Psoas muscle (tissue), 8 donors: Measurements from ENCODE around the gene CDHR2. TPM values are rescaled to one million over a fixed set of nuclear protein-coding genes. Genes with fewer than 3 reads are reported as not detected.

Experiments used
- ATAC-seq, 4 donors: fragments of 200-7000 bp; cut with Tn5 transposase; one replicate each; pipeline ENCODE4 v1.9.1; 2020; ENCODE audit warnings: moderate library complexity in 3 of 4, mild to moderate bottlenecking in 2 of 4
- DNase-seq, 2 donors: peaks; one replicate each; pipeline ENCODE4 v3.0.0-alpha.2; 2020
- H3K27ac ChIP-seq: fragments of 200-600 bp; one replicate; pipeline ENCODE4 v1.8.0; 2022
- H3K27me3 ChIP-seq, 3 donors: fragments of 200-600 bp in 1 of 3; one replicate each; pipeline versions ENCODE4 v1.6.1 to v1.8.0; 2013 to 2022; ENCODE audit warnings: low read length in 2 of 3, mild to moderate bottlenecking in 2 of 3, moderate library complexity in 1 of 3; ENCODE audit not compliant: insufficient read depth in 3 of 3
- H3K36me3 ChIP-seq, 2 donors: fragments of 200-600 bp in 1 of 2; one replicate each; pipeline versions ENCODE4 v1.6.1 to v1.8.0; 2013 to 2022; ENCODE audit warnings: low read depth in 1 of 2, mild to moderate bottlenecking in 1 of 2, moderate library complexity in 1 of 2; ENCODE audit not compliant: insufficient read depth in 1 of 2
- H3K4me1 ChIP-seq: fragments of 200-600 bp; one replicate; pipeline ENCODE4 v1.8.0; 2022
- H3K4me3 ChIP-seq: fragments of 200-600 bp; one replicate; pipeline ENCODE4 v1.8.0; 2022; ENCODE audit warnings: mild to moderate bottlenecking
- H3K9me3 ChIP-seq: fragments of 200-600 bp; one replicate; pipeline ENCODE4 v1.8.0; 2022
- CTCF ChIP-seq: fragments of 200-600 bp; IDR thresholded peaks from one replicate; pipeline ENCODE4 v1.8.0; 2022; ENCODE audit warnings: antibody characterized with exemption
- WGBS, 3 donors: extraction: QIAGEN DNeasy Blood & Tissue Kit; methylation state at CpG; one replicate each; pipeline versions ENCODE4 v1.1.6 to v1.1.7; 2013; 5-methylcytosine and 5-hydroxymethylcytosine counted together
- intact Hi-C, 2 donors: fragments of 100-400 bp; cut with DNase I; formaldehyde crosslinking; loops; one replicate each; pipeline versions ENCODE4 v1.11.0 to v1.14.2; 2022
- polyA plus RNA-seq, 3 donors: library from polyadenylated mRNA; stranded (reverse); fragments of 200-250 nt; gene quantifications; one replicate each; pipeline ENCODE4 v1.2.3, GENCODE V29; 2013
- total RNA-seq, 4 donors: library from RNA; stranded (reverse); fragmentation: NEBNext Ultra II Directional in 2 of 4; extraction: Animal tissue kit (Norgen Biotek cat#: 25700) in 2 of 4; gene quantifications; one replicate each; pipeline versions ENCODE4 v1.2.1 to v1.2.4, GENCODE V29; 2021 to 2023
- donor health status: healthy with polysubstance abuse.
- donor health status: DM: no; HTN: no; CAD: no; lungs with moderate emphysema.
- donor health status: Bipolar disorder and iron deficiency.
- donor health status: healthy.
- donor health status: DM: yes; HTN: yes; CAD: no.
- donor health status: DM: no; HTN: no; CAD: no.
- donor health status: DM: no; HTN: no; CAD: no.
- donor health status: DM: yes; HTN: yes; CAD: no.

CDHR2 gene
- total and polyA plus RNA-seq, 7 donors: 0.03 to 0.30 (median 0.14) TPM; not detected in 3

DNA sequence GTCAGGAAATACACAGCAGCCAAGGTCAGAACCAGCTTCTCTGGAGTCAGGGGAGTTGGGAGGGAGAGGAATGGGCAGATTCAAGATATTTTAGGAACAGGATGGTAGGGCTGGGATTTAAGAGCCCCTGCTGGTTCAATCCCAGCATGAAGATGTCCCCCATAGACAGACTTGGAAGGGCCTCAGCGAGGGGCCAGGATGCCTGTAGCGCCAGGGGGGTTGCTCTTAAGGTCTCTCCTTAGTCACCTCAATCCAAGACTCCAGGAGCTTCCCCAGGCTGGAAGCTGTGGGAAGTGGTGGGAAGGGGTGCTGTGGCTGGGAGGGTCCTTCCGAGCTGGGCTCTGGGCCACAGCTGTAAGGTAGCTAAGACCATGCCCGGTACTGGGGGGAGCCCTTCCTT, 90.1 kb downstream of the CDHR2 start:
- WGBS, 3 donors: 57 to 80% (median 76%) methylated on average over 3 to 4 of the region's 4 CpGs
- intact Hi-C loops: no loop called here
- Histone ChIP-seq H3K9me3 (no peaks in the 10 kb centered on the region), H3K36me3 (no peaks in the 10 kb centered on the region), H3K4me3 (no peak overlapping the region), H3K4me1 (peaks cover 5% of the 10 kb centered on the region), H3K27me3 (peaks cover 0 to 1% (median 0%) of the 10 kb centered on the region in 3 donors), H3K27ac (peak overlapping the region; percentile 70)
- ATAC-seq (no peak), DNase-seq (no peak)
- TF ChIP-seq CTCF: no peak

DNA sequence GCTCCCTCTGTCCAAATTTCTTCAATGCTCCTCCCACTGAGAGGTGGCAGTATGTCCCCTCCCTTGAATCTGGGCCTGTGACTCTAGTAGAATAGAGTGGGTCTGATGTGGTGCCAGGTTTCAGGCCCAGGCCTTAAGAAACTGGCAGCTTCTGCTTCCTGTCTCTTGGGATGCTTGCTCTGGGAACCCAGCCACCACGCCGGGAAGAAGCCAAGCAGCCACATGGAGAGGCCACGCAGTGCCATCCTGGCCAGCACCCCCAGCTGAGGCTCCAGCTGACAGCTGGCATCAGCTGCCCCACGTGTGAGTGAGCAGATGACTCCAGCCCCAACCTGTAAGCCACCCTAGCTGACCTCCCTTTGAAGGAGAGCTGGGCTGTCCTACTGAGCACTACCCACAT, 90.8 kb downstream of the CDHR2 start:
- Histone ChIP-seq H3K4me1 (peaks cover 5% of the 10 kb centered on the region), H3K27ac (peak overlapping the region; percentile 70), H3K9me3 (no peaks in the 10 kb centered on the region), H3K27me3 (no peaks in the 10 kb centered on the region), H3K4me3 (no peak overlapping the region), H3K36me3 (no peaks in the 10 kb centered on the region)
- DNase-seq (peak; percentile 79 to 95), ATAC-seq (peak; percentile 97 to 99 (median 99))
- TF ChIP-seq CTCF: no peak
- intact Hi-C loops: no loop called here
- WGBS, 3 donors: 9 to 23% (median 12%) methylated on average over 4 of the region's 4 CpGs

DNA sequence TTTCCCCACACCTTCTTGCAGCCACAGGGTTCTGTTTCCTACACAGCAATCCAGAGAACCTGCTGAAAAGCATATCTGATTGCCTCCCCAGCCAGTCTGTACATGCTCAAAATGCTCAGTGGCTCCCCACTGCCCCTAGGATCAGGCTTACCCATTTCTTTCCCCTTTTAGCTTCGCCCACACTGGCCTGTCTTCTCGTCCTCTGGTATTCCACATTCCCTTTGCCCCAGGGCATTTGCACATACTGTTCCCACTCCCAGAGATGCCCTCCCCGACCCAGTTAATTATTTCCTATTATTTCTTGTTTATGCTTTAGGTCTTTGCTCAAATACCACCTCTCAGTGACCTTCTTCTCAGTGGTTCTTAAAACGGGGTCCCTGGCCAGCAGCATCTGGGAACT, 91.5 kb downstream of the CDHR2 start:
- Histone ChIP-seq H3K4me1 (peaks cover 5% of the 10 kb centered on the region), H3K9me3 (no peaks in the 10 kb centered on the region), H3K27me3 (no peaks in the 10 kb centered on the region), H3K27ac (peak overlapping the region; percentile 40), H3K36me3 (no peaks in the 10 kb centered on the region), H3K4me3 (no peak overlapping the region)
- DNase-seq (no peak), ATAC-seq (no peak)
- TF ChIP-seq CTCF: no peak
- intact Hi-C loops: no loop called here
- WGBS, 3 donors: 74 to 83% (median 77%) methylated on average over 4 of the region's 4 CpGs

GRCh38 chr5:176642675-176643490, 93.7 kb downstream of the CDHR2 start:
- 42 to 59% (median 48%) methylated on average over 9 to 15 of the region's 15 CpGs for WGBS, 3 donors
- no peak for DNase-seq
- intact Hi-C loops: no loop called here

More at GRCh38 chr5:176642675-176643490, 93.7 kb downstream of the CDHR2 start:
- no peak for ATAC-seq
- Histone ChIP-seq H3K27me3 (no peaks in the 10 kb centered on the region), H3K9me3 (no peaks in the 10 kb centered on the region), H3K27ac (no peak overlapping the region), H3K4me3 (no peak overlapping the region), H3K4me1 (peaks cover 8% of the 10 kb centered on the region), H3K36me3 (no peaks in the 10 kb centered on the region)
- no peak for TF ChIP-seq CTCF
